ENCODE results near the gene ZSCAN30.

The ZSCAN30 gene

DNA sequence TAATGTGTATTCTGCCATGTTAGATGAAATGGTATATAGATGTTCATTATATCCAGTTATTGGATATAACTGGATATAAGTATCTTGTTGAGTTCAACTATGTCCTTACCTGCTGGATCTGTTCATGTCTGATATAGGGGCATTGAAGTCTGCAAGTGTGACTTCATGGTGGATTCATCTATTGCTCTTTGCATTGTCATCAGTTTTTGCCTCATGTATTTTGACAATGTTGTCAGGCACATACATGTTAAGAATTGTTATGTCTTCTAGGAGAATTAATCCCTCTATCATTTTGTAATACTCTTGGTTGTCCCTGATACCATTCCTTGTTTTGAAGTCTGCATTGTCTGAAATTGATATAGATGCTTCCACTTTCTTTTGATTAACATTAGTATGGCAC, 38.8 kb upstream of the ZSCAN30 start:
- in situ Hi-C loops (cut with HindIII; ENCODE audit: low sequenced_read_pairs): no loop called here
- no peak overlapping the region for H3K4me3 ChIP-seq (ENCODE audit: low read depth, low read length)
- no peak for DNase-seq (ENCODE audit: low read depth)
- TF ChIP-seq, protein P1, sequence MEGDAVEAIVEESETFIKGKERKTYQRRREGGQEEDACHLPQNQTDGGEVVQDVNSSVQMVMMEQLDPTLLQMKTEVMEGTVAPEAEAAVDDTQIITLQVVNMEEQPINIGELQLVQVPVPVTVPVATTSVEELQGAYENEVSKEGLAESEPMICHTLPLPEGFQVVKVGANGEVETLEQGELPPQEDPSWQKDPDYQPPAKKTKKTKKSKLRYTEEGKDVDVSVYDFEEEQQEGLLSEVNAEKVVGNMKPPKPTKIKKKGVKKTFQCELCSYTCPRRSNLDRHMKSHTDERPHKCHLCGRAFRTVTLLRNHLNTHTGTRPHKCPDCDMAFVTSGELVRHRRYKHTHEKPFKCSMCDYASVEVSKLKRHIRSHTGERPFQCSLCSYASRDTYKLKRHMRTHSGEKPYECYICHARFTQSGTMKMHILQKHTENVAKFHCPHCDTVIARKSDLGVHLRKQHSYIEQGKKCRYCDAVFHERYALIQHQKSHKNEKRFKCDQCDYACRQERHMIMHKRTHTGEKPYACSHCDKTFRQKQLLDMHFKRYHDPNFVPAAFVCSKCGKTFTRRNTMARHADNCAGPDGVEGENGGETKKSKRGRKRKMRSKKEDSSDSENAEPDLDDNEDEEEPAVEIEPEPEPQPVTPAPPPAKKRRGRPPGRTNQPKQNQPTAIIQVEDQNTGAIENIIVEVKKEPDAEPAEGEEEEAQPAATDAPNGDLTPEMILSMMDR (IDR thresholded peaks at IDR 0.05; ENCODE audit: low read depth, low read length, missing control alignments): no peak

DNA sequence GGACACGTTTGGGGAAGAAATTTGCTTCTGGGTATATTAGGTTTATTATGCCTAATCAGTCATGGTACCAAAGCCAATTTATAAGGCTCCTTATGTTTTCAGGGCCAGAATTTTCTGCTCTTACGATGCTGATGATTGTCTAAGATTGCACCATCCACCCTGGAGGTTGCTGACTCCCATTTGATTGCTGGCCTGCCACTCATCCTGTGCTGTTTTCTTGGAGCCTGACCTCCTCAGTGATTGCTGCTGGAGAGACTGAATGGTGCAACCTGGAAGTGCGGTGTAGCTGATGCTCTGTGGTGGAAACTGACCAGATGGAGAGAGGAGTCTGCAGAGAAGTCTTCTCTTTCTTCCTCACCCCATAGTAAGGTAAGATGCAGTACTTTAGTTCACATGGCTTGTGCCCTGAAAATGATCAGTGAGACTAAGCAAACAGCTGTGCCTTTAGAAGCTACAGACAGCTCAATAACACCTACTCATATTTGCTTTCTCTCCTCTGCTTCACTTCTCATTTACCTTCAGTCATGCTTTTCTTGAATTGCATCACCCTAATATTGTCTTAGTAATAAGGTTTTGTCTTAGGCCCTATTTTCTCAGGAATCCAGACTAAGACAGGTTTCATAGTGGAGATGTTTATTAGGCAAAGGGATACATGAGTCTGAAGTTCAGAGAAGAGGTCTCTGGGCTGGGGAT, 36.8 kb upstream of the ZSCAN30 start:
- no peak for DNase-seq (ENCODE audit: low read depth)
- in situ Hi-C loops (cut with HindIII; ENCODE audit: low sequenced_read_pairs): no loop called here
- H3K4me3 ChIP-seq (ENCODE audit: low read depth, low read length): no peak overlapping the region
- TF ChIP-seq, protein P1 (IDR thresholded peaks at IDR 0.05; ENCODE audit: low read depth, low read length, missing control alignments): no peak

DNA sequence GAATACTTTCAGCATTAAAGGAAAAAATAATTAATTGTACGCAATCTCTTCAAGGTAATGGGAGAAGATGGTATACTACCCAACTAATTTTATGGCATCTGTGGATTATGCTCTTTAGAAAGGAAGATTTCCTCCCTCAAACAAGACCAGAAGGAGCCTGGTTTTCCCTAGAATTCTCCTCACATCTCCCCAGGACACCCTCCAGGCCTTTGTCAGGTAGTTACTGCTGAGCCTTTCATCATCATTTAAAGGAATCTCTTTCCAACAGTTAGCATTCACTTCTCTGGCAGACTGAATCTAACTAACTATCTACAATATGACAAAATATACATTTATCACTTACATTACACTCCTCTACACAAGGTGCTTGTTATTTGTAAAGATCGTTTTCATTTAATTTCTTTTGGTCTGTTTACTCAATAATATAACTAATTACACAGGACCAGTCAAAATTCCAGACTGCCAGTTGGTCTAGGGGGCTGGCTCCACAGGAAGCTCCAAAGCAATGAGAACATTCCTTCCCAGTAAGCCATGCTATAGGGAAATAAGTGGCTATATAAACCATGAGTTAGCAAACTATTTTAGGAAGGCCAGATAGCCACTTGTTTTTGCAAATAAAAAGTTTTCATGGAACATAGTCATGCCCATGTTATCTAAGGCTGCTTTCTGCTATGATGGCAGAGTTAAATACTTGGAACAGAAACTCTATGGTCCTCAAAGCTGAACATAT, 35.1 kb upstream of the ZSCAN30 start:
- no peak overlapping the region for H3K4me3 ChIP-seq (ENCODE audit: low read depth, low read length)
- in situ Hi-C loops (cut with HindIII; ENCODE audit: low sequenced_read_pairs): no loop called here
- TF ChIP-seq, protein P1 (IDR thresholded peaks at IDR 0.05; ENCODE audit: low read depth, low read length, missing control alignments): no peak
- no peak for DNase-seq (ENCODE audit: low read depth)

DNA sequence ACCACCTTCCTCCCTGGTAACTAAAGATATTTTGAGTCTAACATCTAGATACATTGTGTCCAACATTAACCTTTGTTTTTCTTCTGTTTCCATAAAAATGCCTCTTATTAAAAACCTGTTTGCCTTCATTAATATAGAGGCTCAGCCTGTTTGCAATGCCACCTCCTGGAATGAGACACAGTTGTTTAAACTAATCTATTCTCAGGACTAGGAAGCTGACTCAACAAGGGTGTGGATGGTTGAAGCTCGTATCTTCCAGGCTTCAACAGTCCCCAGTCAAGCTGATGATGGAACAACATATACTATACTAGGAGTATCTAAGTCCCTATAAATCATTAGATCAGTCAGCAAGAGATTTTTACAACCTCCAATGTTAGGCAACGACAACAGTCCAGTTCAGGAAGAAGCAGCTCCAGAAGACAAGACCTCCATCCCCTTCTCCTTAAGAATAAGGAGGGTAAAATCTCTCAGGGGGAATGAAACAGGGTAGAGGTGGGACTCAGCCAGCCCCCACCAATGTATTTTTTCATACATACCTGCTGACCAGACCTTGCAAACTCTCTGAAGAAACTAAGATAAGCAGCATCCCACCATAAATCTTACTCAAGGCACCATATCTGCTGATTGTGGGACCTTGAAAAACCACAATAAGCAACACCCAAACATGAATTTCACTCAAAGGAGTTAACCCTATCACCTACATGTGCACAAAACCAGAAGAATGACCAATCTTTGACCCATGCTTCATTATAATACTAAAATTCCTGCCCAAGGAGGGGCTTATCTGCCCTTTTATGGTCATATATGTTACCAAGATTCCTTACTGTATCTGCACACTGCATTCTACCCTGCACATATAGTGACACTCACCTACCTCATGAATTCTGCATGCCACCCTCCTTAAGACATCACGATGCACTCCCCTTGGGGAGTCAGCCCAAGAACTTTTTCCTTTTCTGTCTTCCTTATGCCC, 32.7 kb upstream of the ZSCAN30 start:
- in situ Hi-C loops (cut with HindIII; ENCODE audit: low sequenced_read_pairs): no loop called here
- DNase-seq (ENCODE audit: low read depth): no peak
- TF ChIP-seq, protein P1 (IDR thresholded peaks at IDR 0.05; ENCODE audit: low read depth, low read length, missing control alignments): no peak
- H3K4me3 ChIP-seq (ENCODE audit: low read depth, low read length): no peak overlapping the region

DNA sequence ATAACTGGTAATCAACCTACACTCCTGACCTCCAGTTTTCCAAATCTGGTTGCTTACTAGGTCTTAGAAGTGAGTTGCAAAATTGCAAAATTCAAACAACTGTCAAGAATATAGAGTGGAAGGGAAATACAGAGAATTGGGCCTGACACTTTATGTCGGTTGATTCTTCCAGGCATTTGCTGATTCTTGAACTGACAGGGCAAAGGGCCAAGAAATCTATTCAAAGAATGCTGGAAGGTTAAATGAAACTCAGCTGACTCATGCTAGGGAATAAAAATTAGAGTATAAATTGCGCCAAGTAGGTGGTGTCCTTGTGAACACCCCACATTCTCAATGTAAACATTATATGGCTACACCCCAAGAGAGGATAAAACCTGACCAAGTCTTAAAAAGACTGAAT, 21.5 kb upstream of the ZSCAN30 start:
- TF ChIP-seq, protein P1 (IDR thresholded peaks at IDR 0.05; ENCODE audit: low read depth, low read length, missing control alignments): no peak
- peak; percentile 28 for DNase-seq (ENCODE audit: low read depth)
- in situ Hi-C loops (cut with HindIII; ENCODE audit: low sequenced_read_pairs): no loop called here

DNA sequence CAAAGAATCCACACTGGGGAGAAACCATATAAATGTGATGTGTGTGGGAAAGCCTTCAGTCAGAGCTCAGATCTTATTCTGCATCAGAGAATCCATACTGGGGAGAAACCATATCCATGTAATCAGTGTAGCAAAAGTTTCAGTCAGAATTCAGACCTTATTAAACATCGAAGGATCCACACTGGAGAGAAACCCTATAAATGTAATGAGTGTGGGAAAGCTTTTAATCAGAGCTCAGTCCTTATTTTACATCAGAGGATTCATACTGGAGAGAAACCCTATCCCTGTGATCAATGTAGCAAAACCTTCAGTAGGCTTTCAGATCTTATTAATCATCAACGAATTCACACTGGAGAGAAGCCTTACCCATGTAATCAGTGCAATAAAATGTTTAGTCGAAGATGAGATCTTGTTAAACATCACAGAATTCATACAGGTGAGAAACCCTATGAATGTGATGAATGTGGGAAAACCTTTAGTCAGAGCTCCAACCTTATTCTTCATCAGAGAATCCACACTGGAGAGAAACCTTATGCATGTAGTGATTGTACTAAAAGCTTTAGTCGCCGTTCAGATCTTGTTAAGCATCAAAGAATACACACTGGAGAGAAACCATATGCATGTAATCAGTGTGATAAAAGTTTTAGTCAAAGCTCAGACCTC, 16.7 kb upstream of the ZSCAN30 start:
- DNase-seq (ENCODE audit: low read depth): no peak
- in situ Hi-C loops (cut with HindIII; ENCODE audit: low sequenced_read_pairs): no loop called here
- TF ChIP-seq, protein P1 (IDR thresholded peaks at IDR 0.05; ENCODE audit: low read depth, low read length, missing control alignments): no peak
- no peak overlapping the region for H3K4me3 ChIP-seq (ENCODE audit: low read depth, low read length)

More for the DNA sequence above, 21.5 kb upstream of the ZSCAN30 start:
- H3K4me3 ChIP-seq (ENCODE audit: low read depth, low read length): no peak overlapping the region
